GM19397 (cell line): Measurements from ENCODE around the gene USP14.

ENCODE experiments used
- ATAC-seq: cut with Tn5 transposase; IDR thresholded peaks from one replicate; pipeline ENCODE4 v1.9.1; 2021; ENCODE audit warnings: mild to moderate bottlenecking, moderate library complexity; ENCODE audit not compliant: unreplicated experiment

The USP14 gene

DNA sequence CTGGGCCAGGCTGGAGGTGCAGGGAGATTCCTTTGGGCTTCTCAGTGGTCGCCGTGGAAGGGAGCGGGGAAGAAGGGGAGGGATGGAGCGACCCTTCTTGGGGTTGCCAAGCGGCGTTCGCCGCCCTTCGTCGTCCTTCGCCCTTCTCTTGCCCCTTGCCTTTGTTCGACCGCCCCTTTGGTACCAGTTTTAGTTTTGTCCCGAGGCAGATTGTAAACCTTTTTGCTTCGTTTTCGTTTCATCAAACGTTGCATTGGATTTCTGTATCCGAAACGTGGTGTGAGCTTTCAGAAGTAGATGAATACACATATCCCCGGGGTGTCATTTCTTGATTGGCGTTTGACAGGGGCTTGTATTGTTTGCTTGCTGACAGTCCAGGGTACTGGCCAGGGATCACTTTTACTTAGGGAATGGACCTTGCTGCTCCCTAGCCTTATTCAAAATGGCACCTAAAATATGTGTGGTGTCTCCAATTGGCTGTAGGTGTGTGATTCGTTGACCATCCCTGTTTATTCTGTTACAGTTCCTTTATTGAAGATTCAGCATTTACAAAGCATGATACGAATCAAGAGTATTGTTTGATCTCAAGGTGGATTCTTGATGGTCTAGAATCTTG lies 788 bp downstream of the USP14 start:
- ATAC-seq, result no peak

GRCh38 chr18:159933-160332 lies 1.6 kb downstream of the USP14 start:
- no peak for ATAC-seq

GRCh38 chr18:160831-161570 lies 2.6 kb downstream of the USP14 start:
- ATAC-seq, result no peak

GRCh38 chr18:172361-172760 lies 14.0 kb downstream of the USP14 start:
- no peak for ATAC-seq

DNA sequence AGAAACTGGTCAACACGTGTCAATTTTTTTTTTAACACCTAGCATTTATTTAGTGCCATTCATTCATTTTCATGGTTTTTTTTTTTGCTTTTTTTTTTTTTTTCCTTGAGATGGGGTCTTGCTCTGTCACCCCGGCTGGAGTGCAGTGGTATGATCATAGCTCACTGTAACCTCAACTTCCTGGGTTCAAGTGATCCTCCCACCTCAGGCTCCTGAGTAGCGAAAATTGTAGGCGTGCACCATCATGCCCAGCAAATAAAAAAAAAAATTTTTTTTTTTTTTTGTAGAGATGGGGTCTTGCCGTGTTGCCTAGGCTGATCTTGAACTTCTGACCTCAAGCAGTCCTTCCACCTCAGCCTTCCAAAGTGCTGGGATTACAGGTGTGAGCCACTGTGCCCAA lies 21.1 kb downstream of the USP14 start:
- no peak for ATAC-seq

DNA sequence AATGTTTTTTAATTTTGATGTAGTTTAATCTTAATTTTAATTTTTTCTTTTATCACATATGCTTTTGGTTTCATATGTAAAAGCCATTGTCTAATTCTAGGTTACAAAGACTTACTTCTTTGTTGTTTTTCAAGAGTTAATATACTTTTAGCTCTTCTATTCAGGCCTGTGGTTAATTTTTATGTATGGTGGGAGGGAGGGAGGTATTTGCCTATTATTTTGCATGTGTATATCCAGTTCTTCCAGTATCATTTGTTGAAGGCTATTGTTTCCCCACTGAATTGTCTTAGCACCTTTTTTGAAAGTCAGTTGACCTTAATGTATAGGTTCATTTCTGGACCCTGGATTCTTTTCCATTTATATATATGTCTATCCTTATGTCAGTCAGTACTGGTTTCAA lies 23.4 kb downstream of the USP14 start:
- ATAC-seq, result no peak

GRCh38 chr18:183769-184168 lies 25.4 kb downstream of the USP14 start:
- no peak for ATAC-seq

DNA sequence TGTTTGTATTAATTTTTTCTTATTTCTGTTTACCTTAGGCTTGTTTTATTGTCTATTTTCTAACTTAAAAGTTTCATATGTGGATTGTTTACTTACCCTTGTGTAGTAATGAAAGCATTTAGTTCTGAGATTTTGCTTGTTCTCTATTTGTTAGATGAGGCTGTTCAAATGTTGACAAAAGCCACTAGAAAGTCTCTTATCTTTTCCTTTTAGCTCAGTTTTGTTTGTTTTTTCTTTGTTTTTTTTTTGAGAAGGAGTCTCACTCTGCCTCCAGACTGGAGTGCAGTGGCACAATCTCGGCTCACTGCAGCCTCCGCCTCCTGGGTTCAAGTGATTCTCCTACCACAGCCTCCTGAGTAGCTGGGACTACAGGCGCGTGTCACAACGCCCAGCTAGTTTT lies 30.9 kb downstream of the USP14 start:
- no peak for ATAC-seq

- no peak for ATAC-seq
Observed at GRCh38 chr18:191725-192124, 33.4 kb downstream of the USP14 start.

- no peak for ATAC-seq
Observed at GRCh38 chr18:192801-193200, 34.4 kb downstream of the USP14 start.

DNA sequence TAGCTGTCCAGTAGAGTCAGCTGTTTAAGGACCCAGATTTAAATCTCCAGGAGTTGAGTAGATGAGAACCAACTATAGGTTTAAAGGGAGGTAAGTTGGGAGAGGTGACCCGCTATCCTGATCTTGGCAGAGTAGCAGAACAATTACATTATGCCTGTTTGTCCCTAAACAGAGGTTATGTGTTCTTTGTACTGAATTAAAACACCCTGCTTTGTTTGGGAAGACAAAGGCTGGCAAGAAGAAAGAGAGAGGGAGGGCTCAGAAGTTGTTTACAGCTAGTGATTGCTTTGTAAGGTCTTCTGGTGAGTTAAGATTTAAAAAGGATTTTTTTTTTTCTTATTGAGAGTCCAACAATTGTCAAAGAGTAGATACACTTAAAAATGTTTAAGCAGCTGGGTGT lies 37.3 kb downstream of the USP14 start:
- ATAC-seq, result no peak

- no peak for ATAC-seq
Observed at GRCh38 chr18:199214-199613, 40.9 kb downstream of the USP14 start.

GRCh38 chr18:199768-200167 lies 41.4 kb downstream of the USP14 start:
- no peak for ATAC-seq

DNA sequence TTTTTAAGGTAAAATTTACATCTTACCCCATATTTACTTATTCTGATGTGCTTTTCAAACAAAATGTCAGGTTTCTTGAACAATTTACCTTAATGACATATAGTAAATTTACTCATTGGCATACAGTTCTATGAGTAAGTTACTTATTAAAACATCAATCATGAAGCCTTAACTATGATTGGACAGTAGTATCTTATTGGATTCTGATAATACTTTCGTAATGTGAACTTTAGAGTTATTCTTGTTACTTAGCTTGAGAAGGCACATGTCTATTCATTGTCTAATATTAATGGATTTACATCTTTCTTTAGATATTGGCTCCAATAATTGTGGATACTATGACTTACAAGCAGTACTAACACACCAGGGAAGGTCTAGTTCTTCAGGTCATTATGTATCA lies 51.7 kb downstream of the USP14 start:
- no peak for ATAC-seq

GRCh38 chr18:210733-211132 lies 52.4 kb downstream of the USP14 start:
- ATAC-seq, result no peak

- no peak for ATAC-seq
Observed at GRCh38 chr18:211582-211981, 53.2 kb downstream of the USP14 start.

- no peak for ATAC-seq
Observed at GRCh38 chr18:212780-213179, 54.4 kb downstream of the USP14 start.

GRCh38 chr18:213505-213904 lies 55.1 kb downstream of the USP14 start:
- no peak for ATAC-seq

DNA sequence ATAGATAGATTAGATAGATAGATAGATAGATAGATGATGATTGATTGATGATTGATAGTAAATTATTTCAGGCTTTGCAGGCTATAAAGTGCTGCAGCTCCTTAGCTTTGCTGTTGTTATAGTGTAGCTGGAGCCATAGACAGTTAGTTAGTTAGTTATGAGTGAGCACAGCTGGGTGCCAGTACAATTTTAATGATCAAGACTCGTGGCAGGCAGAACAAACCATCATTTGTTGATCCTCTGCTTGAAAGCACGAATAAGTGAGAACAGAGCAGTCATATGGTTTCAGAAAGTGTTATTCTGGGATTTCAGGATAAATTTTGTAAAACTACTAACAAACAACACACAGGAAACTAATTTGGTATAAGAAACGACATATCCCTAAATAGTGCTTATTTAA lies 55.6 kb downstream of the USP14 start:
- ATAC-seq, result no peak

- no peak for ATAC-seq
Observed at GRCh38 chr18:215448-216010, 57.2 kb downstream of the USP14 start.

DNA sequence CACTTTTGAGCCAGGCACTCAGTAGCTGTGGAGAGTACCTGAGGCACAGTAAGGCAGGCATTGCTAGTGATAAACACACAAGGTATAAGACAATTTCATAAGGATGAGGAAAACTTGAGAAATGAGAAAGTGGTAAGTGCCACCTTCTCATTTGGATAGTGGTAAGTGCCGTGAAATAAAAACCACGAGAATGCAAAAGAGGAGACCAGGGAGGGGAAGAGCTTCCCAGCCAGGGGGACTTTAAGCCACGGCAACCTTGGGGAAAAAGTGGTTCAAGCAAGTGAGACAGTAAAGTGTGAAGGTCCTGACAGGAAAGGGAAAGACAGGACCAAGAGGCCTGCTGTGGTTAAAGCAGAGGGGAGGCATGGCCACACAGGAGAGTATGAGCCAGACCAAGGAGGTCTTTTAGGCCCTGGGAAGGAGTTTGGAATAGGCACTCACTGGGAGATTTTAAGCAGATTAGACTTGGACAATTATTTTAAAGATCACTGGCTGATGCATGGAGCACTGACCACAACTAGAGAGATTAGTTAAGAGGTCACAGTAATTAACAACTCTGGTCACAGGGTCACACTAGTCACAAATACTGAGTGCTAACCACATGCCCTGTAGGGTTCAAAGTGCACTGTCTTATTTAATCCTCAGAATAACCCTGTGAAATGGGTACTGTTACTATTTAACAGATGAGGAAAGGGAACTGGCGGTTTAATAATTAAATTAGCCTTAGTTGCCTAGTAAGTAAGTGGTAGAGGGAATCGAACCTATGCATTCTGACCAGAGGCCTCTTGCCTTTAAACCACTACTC lies 59.4 kb downstream of the USP14 start:
- ATAC-seq, result no peak

DNA sequence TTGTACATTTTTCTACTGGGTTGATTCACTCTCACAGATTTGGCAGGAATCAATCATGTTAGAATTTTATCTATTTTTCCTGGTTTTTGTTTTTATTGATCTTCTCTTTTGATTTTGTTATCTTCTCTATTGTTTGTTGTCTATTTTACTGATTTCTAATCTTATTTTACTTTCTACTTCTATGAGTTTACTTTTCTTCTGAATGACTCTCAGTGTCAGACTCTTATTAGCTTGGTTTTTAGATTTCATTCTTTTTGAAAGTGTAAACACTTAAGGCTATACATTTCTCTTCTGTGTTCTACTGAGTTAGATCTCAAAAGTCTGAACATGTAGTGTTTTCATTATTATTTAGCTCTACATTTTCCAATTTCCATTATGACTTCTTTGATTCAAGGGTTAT lies 62.4 kb downstream of the USP14 start:
- no peak for ATAC-seq
